K562 (cell line): Measurements from ENCODE around the gene FILIP1. TPM values are rescaled to one million over a fixed set of nuclear protein-coding genes. Genes with fewer than 3 reads are reported as not detected.
A peak's percentile ranks its signal among the peaks of the same experiment; 100 is the strongest.

Experiments
- ARHGAP35 ChIP-seq: fragments of 450-650 bp; IDR thresholded peaks from 2 replicates; pipeline ENCODE4 v1.6.1; 2018; ENCODE audit not compliant: partially characterized antibody
- ATF7 ChIP-seq: fragments of 450-650 bp; IDR thresholded peaks from 2 replicates; pipeline ENCODE4 v1.7.1; 2014; ENCODE audit warnings: mild to moderate bottlenecking, moderate library complexity
- BRD9 ChIP-seq: fragments of 450-650 bp; IDR thresholded peaks from 2 replicates; pipeline ENCODE4 v1.6.1; 2018; ENCODE audit warnings: low read depth; ENCODE audit not compliant: partially characterized antibody
- CREB3L1 ChIP-seq: fragments of 450-650 bp; IDR thresholded peaks from 2 replicates; pipeline ENCODE4 v1.6.1; 2014; ENCODE audit warnings: low read depth, mild to moderate bottlenecking, moderate library complexity, borderline replicate concordance
- GATAD2B ChIP-seq: fragments of 450-650 bp; IDR thresholded peaks from 2 replicates; pipeline ENCODE4 v1.6.1; 2017; ENCODE audit warnings: mild to moderate bottlenecking, borderline replicate concordance
- GMEB1 ChIP-seq: fragments of 250-450 bp; sonication (Bioruptor Pico); IDR thresholded peaks from 2 replicates; pipeline ENCODE4 v1.4.0; 2020; ENCODE audit warnings: mild to moderate bottlenecking
- MITF ChIP-seq: IDR thresholded peaks from 2 replicates; pipeline ENCODE4 v1.6.1; 2014; ENCODE audit warnings: antibody characterized with exemption
- MNT ChIP-seq, 2 experiments: fragments of 450-650 bp; conservative IDR thresholded peaks; 2 replicates each; pipeline ENCODE4 v1.6.1; 2017; ENCODE audit warnings: mild to moderate bottlenecking in 2 of 2, moderate library complexity in 2 of 2
- NKRF ChIP-seq: fragments of 450-650 bp; IDR thresholded peaks from 2 replicates; pipeline ENCODE4 v1.6.1; 2016; ENCODE audit warnings: borderline replicate concordance
- NUFIP1 ChIP-seq: fragments of 450-650 bp; IDR thresholded peaks from 2 replicates; pipeline ENCODE4 v1.6.1; 2018; ENCODE audit not compliant: partially characterized antibody
- PCBP1 ChIP-seq: fragments of 200-400 bp; formaldehyde crosslinking; IDR thresholded peaks from 2 replicates; pipeline ENCODE4 v1.6.1; 2018; ENCODE audit warnings: mild to moderate bottlenecking, low read depth, low read length; ENCODE audit not compliant: poor library complexity, severe bottlenecking
- POLR2AphosphoS2 ChIP-seq: IDR thresholded peaks from 2 replicates; pipeline ENCODE4 v1.6.1; 2012; ENCODE audit warnings: low read length, improper control_type of control experiment
- STAT6 ChIP-seq: sonication (generic); formaldehyde crosslinking; IDR thresholded peaks from 2 replicates; pipeline ENCODE4 v1.8.1; 2023; ENCODE audit warnings: mild to moderate bottlenecking, missing genetic modification reagents
- ZBED1 ChIP-seq: IDR thresholded peaks from 2 replicates; pipeline ENCODE4 v1.6.1; 2014
- ZBTB1 ChIP-seq: sonication (generic); formaldehyde crosslinking; IDR thresholded peaks from 2 replicates; pipeline ENCODE4 v1.8.1; 2023; ENCODE audit warnings: missing genetic modification reagents, low read depth, mild to moderate bottlenecking, borderline replicate concordance
- ZEB2 ChIP-seq: fragments of 450-650 bp; IDR thresholded peaks from 2 replicates; pipeline ENCODE4 v1.6.1; 2016
- ZNF3 ChIP-seq: fragments of 250-450 bp; sonication (Bioruptor Pico); IDR thresholded peaks from 2 replicates; pipeline ENCODE4 v1.5.0; 2021; ENCODE audit warnings: mild to moderate bottlenecking, moderate library complexity
- polyA plus RNA-seq, 8 experiments: library from polyadenylated mRNA; depleted of rRNA in 4 of 8; stranded (reverse) in 5 of 8; unstranded in 3 of 8; fragments of >200 nt; fragmentation: Nextera tagmentation in 2 of 8; fragmentation: Illumina TruSeq in 1 of 8; extraction: Ambion mirVana in 2 of 8; extraction: Trizol in 1 of 8; gene quantifications; 2 replicates each; pipeline versions ENCODE4 v1.2.1 to v1.2.3, GENCODE V29; 2011 to 2014; ENCODE audit warnings: inconsistent platforms in 1 of 8, missing spikeins in 1 of 8
- total RNA-seq, 7 experiments: library from RNA; depleted of rRNA in 6 of 7; stranded (reverse); fragments of >200 nt in 6 of 7; fragmentation: Illumina TruSeq in 2 of 7; extraction: Trizol in 2 of 7; gene quantifications; 2 replicates each; pipeline versions ENCODE4 v1.2.1 to v1.2.3, GENCODE V29; 2011 to 2021; ENCODE audit warnings: low replicate concordance in 1 of 7

Gene FILIP1
- total and polyA plus RNA-seq, 9 of the 15 experiments (the other 6 are each of a cell fraction or from before 2014, with no cell fraction given) = 0.03 to 0.25 (median 0.10) TPM; not detected in 1

- TF ChIP-seq STAT6 (CRISPR knock-in tag) = no peak
- peak; percentile 98 for TF ChIP-seq ZBTB1
- TF ChIP-seq ZBED1 = no peak
- peak; percentile 95 for TF ChIP-seq PCBP1
- TF ChIP-seq POLR2AphosphoS2 = peak; percentile 52; the same call in 1 of the 2 replicates
- peak; percentile 67; the same call in 1 of the 2 replicates for TF ChIP-seq CREB3L1
- no peak for TF ChIP-seq ARHGAP35
- no peak for TF ChIP-seq ZNF3 (CRISPR knock-in tag)
- TF ChIP-seq ATF7 = peak; percentile 80
- peak; percentile 40; the same call in 1 of the 2 replicates for TF ChIP-seq NKRF
- no peak for TF ChIP-seq GMEB1
- TF ChIP-seq ZEB2 = peak; percentile 92
- TF ChIP-seq GATAD2B = no peak
- TF ChIP-seq MNT (conservative IDR thresholded peaks at IDR 0.05) = peak; percentile 50 to 74
- TF ChIP-seq NUFIP1 = no peak
- peak; percentile 10 for TF ChIP-seq BRD9
- no peak for TF ChIP-seq MITF
Measured at GRCh38 chr6:75284632-75285282, 208.8 kb downstream of the FILIP1 start, which contains the start of gene TMEM30A (continued).
